Measurements from ENCODE around the gene MEIOB.

Gene MEIOB

GRCh38 chr16:1846416-1846815 is 25.5 kb downstream of the MEIOB start:
- no peak overlapping the region for H3K4me3 ChIP-seq (ENCODE audit: low read length)
- H3K27me3 ChIP-seq (replicated peaks; ENCODE audit: insufficient read depth, low read length): peaks cover 7% of the 10 kb centered on the region
- no peaks in the 10 kb centered on the region for H3K36me3 ChIP-seq (replicated peaks; ENCODE audit: insufficient read depth, low read length)
- H3F3A ChIP-seq (ENCODE audit: insufficient read depth, low read length): no peaks in the 10 kb centered on the region
- H3K9me3 ChIP-seq (replicated peaks; ENCODE audit: insufficient read depth, low read length): no peaks in the 10 kb centered on the region
- no peaks in the 10 kb centered on the region for H3K9me2 ChIP-seq (replicated peaks; ENCODE audit: insufficient read depth, low read length)
- no peaks in the 10 kb centered on the region for H4K20me1 ChIP-seq (ENCODE audit: insufficient read depth, low read length)
- H3K79me2 ChIP-seq (ENCODE audit: low read length): no peaks in the 10 kb centered on the region
- no peaks in the 10 kb centered on the region for H3K4me1 ChIP-seq (ENCODE audit: low read length)
- no peak for TF ChIP-seq CTCF (IDR thresholded peaks at IDR 0.05; ENCODE audit: low read length)
- TF ChIP-seq EZH2phosphoT487 (IDR thresholded peaks at IDR 0.05; ENCODE audit: low read length): no peak
- TF ChIP-seq EZH2 (optimal IDR thresholded peaks at IDR 0.05; ENCODE audit: low read depth, low read length): no peak
- H3K9ac ChIP-seq (ENCODE audit: low read length): no peak overlapping the region
- H3K27ac ChIP-seq (ENCODE audit: low read length): no peak overlapping the region
- H3K4me2 ChIP-seq (ENCODE audit: low read depth, low read length): no peak overlapping the region
- H2AFZ ChIP-seq (ENCODE audit: low read length): no peak overlapping the region
- DNase-seq: no peak

GRCh38 chr16:1845985-1846384 is 26.0 kb downstream of the MEIOB start:
- Histone ChIP-seq H3K9ac (ENCODE audit: low read length) (no peak overlapping the region), H3K27ac (ENCODE audit: low read length) (no peak overlapping the region), H3K4me1 (ENCODE audit: low read length) (no peaks in the 10 kb centered on the region), H3K9me2 (replicated peaks; ENCODE audit: insufficient read depth, low read length) (no peaks in the 10 kb centered on the region), H3K9me3 (replicated peaks; ENCODE audit: insufficient read depth, low read length) (no peaks in the 10 kb centered on the region), H3K27me3 (replicated peaks; ENCODE audit: insufficient read depth, low read length) (peaks cover 7% of the 10 kb centered on the region), H3K79me2 (ENCODE audit: low read length) (no peaks in the 10 kb centered on the region), H4K20me1 (ENCODE audit: insufficient read depth, low read length) (no peaks in the 10 kb centered on the region), H2AFZ (ENCODE audit: low read length) (no peak overlapping the region), H3K4me3 (ENCODE audit: low read length) (no peak overlapping the region), H3K36me3 (replicated peaks; ENCODE audit: insufficient read depth, low read length) (no peaks in the 10 kb centered on the region), H3K4me2 (ENCODE audit: low read depth, low read length) (no peak overlapping the region), H3F3A (ENCODE audit: insufficient read depth, low read length) (no peaks in the 10 kb centered on the region)
- DNase-seq: no peak
- no peak for TF ChIP-seq EZH2phosphoT487 (IDR thresholded peaks at IDR 0.05; ENCODE audit: low read length)
- TF ChIP-seq CTCF (IDR thresholded peaks at IDR 0.05; ENCODE audit: low read length): no peak
- no peak for TF ChIP-seq EZH2 (optimal IDR thresholded peaks at IDR 0.05; ENCODE audit: low read depth, low read length)

GRCh38 chr16:1839554-1839953 is 32.4 kb downstream of the MEIOB start:
- no peaks in the 10 kb centered on the region for H3K27me3 ChIP-seq (replicated peaks; ENCODE audit: insufficient read depth, low read length)
- H3K4me1 ChIP-seq (ENCODE audit: low read length): no peaks in the 10 kb centered on the region
- no peak overlapping the region for H3K9ac ChIP-seq (ENCODE audit: low read length)
- no peak overlapping the region for H3K27ac ChIP-seq (ENCODE audit: low read length)
- H2AFZ ChIP-seq (ENCODE audit: low read length): no peak overlapping the region
- H3K9me3 ChIP-seq (replicated peaks; ENCODE audit: insufficient read depth, low read length): no peaks in the 10 kb centered on the region
- no peak for TF ChIP-seq CTCF (IDR thresholded peaks at IDR 0.05; ENCODE audit: low read length)
- no peak for TF ChIP-seq EZH2 (optimal IDR thresholded peaks at IDR 0.05; ENCODE audit: low read depth, low read length)
- TF ChIP-seq EZH2phosphoT487 (IDR thresholded peaks at IDR 0.05; ENCODE audit: low read length): no peak
- DNase-seq: no peak
- H3K4me2 ChIP-seq (ENCODE audit: low read depth, low read length): no peak overlapping the region
- H3F3A ChIP-seq (ENCODE audit: insufficient read depth, low read length): no peaks in the 10 kb centered on the region
- H3K4me3 ChIP-seq (ENCODE audit: low read length): no peak overlapping the region
- H4K20me1 ChIP-seq (ENCODE audit: insufficient read depth, low read length): no peaks in the 10 kb centered on the region
- H3K9me2 ChIP-seq (replicated peaks; ENCODE audit: insufficient read depth, low read length): no peaks in the 10 kb centered on the region
- H3K36me3 ChIP-seq (replicated peaks; ENCODE audit: insufficient read depth, low read length): no peaks in the 10 kb centered on the region
- H3K79me2 ChIP-seq (ENCODE audit: low read length): no peaks in the 10 kb centered on the region
